Measurements from ENCODE around the gene ITPA. TPM values are rescaled to one million over a fixed set of nuclear protein-coding genes. Genes with fewer than 3 reads are reported as not detected.

The ITPA gene
- total RNA-seq, 2 donors from 2014 or later: 29.9 to 77.4 TPM

DNA sequence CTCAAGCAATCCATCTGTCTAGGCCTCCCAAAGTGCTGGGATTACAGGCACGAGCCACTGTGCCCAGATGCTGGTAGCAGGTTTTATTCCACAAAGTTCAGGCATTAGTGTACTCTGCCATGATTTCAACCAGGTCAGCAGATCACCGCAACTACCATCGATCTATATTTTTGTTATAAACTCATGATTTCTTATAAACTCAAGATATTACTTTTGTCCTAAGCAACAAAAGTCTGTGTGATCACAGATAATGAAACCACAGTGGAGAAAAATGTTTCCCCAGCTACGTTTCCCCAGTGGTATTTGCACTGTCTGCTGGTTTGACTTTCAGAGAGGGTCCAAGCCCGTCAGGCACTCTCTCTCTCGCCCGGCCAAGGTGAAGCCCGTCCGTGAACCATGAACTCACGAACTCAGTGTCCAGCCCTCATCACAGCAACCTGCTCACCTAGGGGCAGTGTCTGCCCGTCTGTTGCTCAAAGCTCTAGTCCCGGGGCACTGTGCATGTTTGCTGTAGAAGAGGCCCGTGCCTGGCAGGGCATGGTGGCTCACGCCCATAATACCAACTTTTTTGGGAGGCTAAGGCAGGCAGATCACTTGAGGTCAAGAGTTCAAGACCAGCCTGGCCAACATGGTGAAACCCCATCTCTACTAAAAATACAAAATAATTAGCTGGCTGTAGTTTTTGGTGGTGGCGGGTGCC, 22.7 kb downstream of the ITPA start:
- Mint-ChIP-seq H3K36me3 (no peaks in the 10 kb centered on the region), H3K9me3 (no peaks in the 10 kb centered on the region), H3K27ac (no peak overlapping the region)
- ATAC-seq: no peak
- DNase-seq (ENCODE audit: low spot score in 2 of 2): no peak

- Mint-ChIP-seq H3K36me3 (no peaks in the 10 kb centered on the region), H3K9me3 (no peaks in the 10 kb centered on the region), H3K27ac (no peak overlapping the region)
- DNase-seq (ENCODE audit: low spot score in 2 of 2): no peak
- no peak for ATAC-seq
These were observed 24.1 kb downstream of the ITPA start for GRCh38 chr20:3233131-3233990.

DNA sequence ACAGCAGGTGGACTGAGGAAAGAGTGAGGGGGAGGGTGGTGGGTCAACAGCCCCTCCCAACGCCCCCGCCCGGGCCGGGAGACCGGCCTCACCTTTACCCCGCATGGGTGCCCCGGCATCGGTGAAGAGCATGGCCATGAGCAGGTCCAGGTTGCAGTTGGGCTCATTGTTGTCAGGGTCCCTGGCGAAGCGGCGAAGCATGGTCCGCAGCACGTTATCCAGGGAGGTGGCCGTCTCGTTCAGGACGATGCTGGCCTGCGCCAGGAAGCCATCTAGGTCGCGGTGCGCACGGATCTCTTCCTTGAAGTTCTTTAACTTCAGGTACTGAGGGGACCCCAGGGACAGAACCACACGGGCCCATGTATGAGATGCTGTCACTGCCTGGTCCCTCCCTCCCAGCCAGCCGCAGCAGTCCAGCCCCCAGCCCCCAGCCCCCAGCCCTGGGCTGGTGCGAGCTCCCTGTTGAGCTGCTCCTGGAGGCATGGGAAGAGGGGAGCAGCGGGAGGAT, 24.7 kb downstream of the ITPA start:
- no peak for DNase-seq (ENCODE audit: low spot score in 2 of 2)
- no peaks in the 10 kb centered on the region for H3K36me3 Mint-ChIP-seq
- ATAC-seq: no peak
- no peaks in the 10 kb centered on the region for H3K9me3 Mint-ChIP-seq
- H3K27ac Mint-ChIP-seq: no peak overlapping the region

DNA sequence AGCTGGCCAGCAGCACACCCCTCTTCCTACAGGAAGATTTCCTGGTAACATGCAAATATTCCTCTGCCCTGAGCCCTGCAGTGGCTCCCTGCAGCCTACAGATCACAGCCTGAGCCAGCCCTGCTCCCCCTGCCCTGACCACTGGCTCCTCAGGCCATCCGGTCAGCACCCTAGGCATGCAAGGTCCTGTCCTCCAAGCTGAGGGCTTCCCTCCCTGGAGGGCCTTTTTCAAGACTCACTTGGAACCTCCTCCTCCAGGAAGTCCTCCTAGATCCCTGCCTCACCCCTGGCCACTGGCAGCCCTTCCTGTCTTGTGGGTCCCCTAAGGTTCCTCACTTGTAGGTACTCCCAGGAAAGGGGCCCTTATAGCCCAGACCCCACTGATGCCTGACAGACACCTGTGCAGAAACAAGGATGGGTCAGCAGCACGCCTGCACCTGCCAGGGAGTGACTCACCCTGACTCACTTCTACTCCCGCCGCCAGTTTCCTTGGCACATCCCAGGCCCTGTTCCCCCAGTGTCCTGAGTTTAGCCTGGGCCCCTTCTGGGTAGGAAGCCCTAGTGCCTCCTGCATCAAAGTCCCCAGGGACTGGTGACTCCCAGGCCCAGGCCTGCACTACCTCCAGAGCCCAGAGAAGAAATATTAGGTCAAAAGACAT, 26.5 kb downstream of the ITPA start:
- ATAC-seq (no peak), DNase-seq (ENCODE audit: low spot score in 2 of 2) (no peak)
- no peak overlapping the region for H3K27ac Mint-ChIP-seq
- H3K9me3 Mint-ChIP-seq: no peaks in the 10 kb centered on the region
- H3K36me3 Mint-ChIP-seq: peaks cover 0 to 7% of the 10 kb centered on the region in 2 donors

DNA sequence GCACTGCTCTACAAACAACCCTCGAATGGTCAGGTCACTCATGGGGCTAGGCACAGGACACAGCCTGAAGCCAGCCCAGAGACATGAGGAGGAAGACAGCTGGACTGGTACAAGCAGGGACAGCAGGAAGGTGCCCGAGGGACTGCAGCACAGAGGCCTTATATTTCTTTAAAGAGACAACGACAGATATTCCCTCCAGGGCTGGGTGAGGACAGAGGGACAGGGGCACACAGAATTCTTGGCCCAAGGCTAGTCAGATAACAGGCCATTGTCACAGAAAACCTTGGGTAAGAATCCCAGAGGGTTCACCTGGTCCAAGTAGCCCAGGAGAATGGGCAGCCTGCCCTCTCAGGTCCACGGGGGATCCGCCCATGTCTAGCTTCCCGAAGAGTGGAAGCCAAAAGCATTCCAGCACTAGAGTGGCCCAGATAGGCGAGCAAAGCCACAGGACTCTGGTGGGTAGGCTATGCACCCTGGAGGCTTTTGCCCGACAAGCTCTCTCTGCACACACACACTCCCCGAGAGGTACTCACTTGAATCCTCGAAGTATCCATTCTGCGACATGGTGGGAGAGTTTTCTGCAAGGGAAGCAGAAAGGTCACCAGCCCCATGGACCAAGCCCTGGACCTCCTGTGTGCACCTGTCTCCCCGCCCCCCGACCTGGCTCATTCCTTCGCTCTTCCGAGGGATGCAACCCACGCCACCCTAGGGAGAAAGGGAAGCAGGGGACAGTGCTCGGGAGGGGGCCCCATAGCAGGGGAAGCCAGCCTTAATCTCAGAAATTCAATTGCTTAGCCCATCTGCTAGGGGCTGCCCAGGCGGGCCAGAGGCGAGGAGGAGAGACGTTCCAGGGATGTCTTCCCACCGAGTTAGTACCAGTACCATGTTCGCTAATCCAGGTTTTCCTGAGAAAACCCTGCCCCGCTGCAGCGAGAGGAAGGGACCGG, 28.0 kb downstream of the ITPA start:
- no peak overlapping the region for H3K27ac Mint-ChIP-seq
- DNase-seq (ENCODE audit: low spot score in 2 of 2) (no peak), ATAC-seq (no peak)
- H3K9me3 Mint-ChIP-seq: no peaks in the 10 kb centered on the region
- H3K36me3 Mint-ChIP-seq: peaks cover 0 to 7% of the 10 kb centered on the region in 2 donors

DNA sequence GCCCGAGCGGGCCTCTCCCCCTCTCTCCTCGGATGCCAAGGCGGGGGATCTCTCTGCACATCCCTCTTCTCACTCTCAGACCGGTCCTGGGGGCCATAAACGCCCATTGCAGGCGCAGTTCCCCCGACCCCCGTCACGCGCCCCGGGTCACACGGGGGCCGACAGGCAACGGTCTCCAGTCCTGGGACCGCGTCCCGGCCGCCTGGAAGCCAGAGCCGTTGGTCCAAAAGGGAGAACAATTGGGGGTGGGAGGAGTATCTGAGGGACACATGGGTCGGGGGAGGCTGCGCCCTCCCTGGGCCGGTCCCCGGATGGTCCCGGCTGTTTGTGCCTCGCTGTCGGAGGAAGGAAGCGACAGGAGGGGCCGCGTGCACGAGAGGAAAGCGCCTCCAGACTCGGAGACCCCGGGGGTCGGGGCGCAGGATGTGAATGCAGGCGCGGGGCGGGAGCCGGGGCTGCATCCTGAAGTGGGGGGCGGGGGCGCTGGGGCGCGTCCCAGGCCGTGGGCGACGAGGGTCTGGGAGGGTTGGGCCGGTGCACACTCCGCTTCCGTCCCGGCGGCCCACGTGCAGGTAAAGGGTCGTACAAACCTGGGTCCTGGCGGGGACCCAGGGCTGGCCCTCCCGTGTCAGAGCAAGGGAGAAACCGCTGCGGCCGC, 28.8 kb downstream of the ITPA start:
- peak; percentile 6 to 25 for ATAC-seq
- no peak for DNase-seq (ENCODE audit: low spot score in 2 of 2)
- Mint-ChIP-seq H3K36me3 (peaks cover 0 to 7% of the 10 kb centered on the region in 2 donors), H3K9me3 (no peaks in the 10 kb centered on the region), H3K27ac (no peak overlapping the region)

- ATAC-seq (peak; percentile 40 to 69), DNase-seq (ENCODE audit: low spot score in 2 of 2) (peak in 1 of 2 donors; percentile 58)
- Mint-ChIP-seq H3K27ac (no peak overlapping the region), H3K9me3 (no peaks in the 10 kb centered on the region), H3K36me3 (peaks cover 0 to 7% of the 10 kb centered on the region in 2 donors)
These were observed 29.3 kb downstream of the ITPA start for GRCh38 chr20:3238616-3239025.

- Mint-ChIP-seq H3K27ac (no peak within 1 kb of the TSS), H3K9me3 (no peaks in the 10 kb centered on the region), H3K36me3 (peaks cover 0 to 7% of the 10 kb centered on the region in 2 donors)
- peak; percentile 39 to 67 for ATAC-seq
- peak in 1 of 2 donors; percentile 49 for DNase-seq (ENCODE audit: low spot score in 2 of 2)
These were observed 29.9 kb downstream of the ITPA start, which contains the start of gene SLC4A11 for GRCh38 chr20:3239026-3239866. SLC4A11 (minus strand) TSS chr20:3239190; CDS start chr20:3239137, 53 bp downstream.

DNA sequence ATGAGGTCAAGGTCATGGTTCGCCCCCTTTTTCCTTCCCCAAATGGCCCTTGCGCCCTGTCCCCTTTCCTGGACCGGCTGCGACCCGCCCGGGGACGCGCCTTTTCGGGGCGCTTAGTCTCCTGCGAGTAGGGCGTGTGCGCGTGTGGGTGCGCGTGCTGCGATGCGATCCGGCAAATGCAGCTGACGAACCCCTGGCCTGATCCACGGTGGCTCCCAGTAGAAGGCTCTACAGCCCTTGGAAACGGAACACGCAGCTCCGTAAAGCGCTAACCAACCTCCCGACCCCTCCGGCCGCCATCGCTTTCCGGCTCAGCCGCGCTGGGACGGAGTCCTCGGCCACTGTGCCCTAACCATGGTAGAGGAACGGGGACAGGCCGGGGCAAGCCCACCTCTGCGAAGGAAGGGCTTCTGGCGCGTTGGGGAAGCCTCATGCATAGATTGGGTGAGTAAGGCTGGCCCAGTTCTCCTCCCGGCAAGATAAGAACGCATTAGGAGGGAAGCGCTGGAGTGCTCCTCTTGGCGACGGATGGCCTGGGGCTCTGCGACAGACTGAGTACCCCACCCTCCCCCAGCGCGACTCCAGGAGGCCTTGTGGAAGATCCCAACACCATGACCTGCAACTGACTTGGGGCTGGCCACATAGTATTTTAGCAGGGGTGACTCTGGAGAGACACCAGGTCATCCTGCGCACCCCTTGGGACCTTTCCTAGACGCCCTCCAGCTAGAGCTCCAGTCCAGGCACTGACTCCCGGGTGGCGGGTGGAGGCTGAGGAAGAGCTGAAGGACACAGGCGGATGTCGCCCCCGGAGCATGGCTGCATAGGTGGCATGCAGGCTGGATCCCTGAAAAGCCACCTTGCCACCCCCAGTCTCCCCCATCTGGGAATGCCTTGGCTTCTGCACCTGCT, 30.8 kb downstream of the ITPA start:
- no peak for DNase-seq (ENCODE audit: low spot score in 2 of 2)

DNA sequence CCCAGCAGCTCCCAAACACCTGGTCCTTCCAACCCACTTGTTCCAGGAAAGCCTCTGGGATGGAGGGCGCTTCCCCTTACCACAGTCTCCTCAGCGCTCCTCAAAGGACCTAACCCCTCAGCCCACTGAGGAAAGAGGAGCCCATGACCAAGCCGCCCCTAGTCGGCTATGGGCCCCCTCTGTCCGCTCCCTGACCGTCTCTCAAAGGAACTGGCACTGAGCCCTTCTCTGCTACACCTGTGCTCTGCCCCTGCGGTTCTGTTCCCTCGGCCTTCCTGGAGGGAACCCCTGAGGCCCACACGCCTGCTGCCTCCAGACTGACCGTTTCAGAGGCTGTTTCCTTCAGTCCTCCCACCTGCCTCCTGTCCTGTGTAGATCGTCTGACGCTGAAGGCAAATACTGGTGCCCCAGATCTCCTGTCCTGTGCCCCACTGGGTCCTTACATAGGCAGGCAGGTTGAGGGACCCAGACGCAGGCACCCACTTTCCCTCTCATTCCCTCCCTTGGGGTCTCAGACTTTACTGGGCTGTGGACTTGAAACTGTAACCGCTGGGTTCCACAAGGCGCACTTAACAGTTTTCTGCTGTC, 31.6 kb downstream of the ITPA start:
- Mint-ChIP-seq H3K9me3 (no peaks in the 10 kb centered on the region), H3K36me3 (peaks cover 0 to 7% of the 10 kb centered on the region in 2 donors), H3K27ac (no peak overlapping the region)
- DNase-seq (ENCODE audit: low spot score in 2 of 2) (no peak), ATAC-seq (no peak)

More for the DNA sequence above, 30.8 kb downstream of the ITPA start:
- Mint-ChIP-seq H3K9me3 (no peaks in the 10 kb centered on the region), H3K27ac (no peak overlapping the region), H3K36me3 (peaks cover 0 to 7% of the 10 kb centered on the region in 2 donors)
- ATAC-seq: peak; percentile 5 to 32

DNA sequence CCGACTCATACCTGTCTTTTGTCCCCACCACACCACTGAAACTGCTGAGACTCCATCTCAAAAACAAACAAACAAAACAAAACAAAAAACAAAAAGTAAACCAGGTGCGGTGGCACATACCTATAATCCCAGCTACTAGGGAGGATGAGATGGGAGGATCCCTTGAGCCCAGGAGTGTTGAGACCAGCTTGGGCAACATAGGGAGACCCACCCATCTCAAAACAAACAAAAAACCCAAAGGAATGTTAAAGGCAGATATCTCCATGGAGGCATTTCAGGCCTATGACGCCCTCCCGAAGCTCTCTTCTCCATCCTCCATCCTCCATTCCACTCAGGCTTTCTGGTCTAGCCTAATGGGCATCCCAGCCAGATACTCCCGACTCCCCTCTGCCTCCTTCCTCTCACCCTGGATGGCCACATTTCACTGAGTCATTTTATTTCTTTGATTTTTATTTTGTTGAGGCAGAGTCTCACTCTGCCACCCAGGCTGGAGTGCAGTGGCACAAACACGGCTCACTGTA, 32.9 kb downstream of the ITPA start:
- no peak overlapping the region for H3K27ac Mint-ChIP-seq
- ATAC-seq (no peak), DNase-seq (ENCODE audit: low spot score in 2 of 2) (no peak)
- no peaks in the 10 kb centered on the region for H3K9me3 Mint-ChIP-seq
- H3K36me3 Mint-ChIP-seq: peaks cover 0 to 7% of the 10 kb centered on the region in 2 donors

DNA sequence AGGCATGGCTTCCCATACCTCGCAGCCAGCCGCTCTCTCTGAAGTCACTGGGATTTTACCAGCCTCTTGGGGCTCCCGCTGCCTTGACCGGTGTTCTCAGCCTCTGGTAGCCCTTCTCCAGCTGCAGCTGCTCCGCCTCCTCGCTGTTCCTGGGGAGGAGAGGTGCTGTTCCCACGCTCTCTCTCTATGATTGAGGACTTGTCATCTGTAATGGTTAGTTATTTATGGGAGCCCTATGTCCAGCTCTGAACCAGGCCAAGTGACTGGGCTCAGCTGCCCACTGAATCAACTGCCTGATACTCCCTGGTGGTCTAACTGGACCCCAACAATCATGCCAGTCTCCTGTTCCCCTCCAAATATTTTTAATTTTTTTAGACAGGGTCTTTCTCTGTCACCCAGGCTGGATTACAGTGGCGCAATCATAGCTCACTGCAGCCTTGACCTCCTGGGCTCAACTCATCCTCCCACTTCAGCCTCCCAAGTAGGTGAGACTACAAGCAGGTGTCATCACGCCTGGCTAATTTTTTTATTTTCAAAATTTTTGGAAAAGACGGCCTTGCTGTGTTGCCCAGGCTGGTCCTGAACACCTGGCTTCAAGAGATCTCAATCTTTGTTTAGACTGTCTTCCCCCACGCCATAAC, 34.5 kb downstream of the ITPA start:
- no peak for DNase-seq (ENCODE audit: low spot score in 2 of 2)
- H3K9me3 Mint-ChIP-seq: no peaks in the 10 kb centered on the region
- peak overlapping the region in 1 of 2 donors; percentile 91 for H3K27ac Mint-ChIP-seq
- peaks cover 0 to 7% of the 10 kb centered on the region in 2 donors for H3K36me3 Mint-ChIP-seq
- ATAC-seq: no peak

DNA sequence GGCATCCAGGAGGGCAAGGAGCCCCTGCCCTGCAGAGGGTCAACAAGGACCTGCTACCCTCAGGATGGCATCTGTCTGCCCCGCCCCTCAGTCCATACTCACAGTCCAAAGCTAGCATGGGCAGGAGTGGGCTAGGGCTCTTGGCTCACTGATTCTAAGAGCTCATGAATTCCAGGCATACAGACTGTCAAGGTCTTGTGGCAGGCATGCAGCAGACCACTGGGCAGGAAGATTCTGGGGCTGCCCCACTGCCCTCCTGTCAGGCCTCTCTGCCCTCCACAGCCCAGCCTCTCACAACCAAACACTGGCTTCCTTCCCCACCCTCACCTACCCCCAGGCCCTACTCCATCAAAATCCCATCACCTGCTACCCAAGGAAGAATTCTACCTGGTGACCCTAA, 35.3 kb downstream of the ITPA start:
- Mint-ChIP-seq H3K27ac (no peak overlapping the region), H3K9me3 (no peaks in the 10 kb centered on the region), H3K36me3 (peaks cover 0 to 5% of the 10 kb centered on the region in 2 donors)
- no peak for DNase-seq (ENCODE audit: low spot score in 2 of 2)
- no peak for ATAC-seq
